IPS-18a (cell line): ENCODE data around the gene JAK3.

Experiments
- H3K27ac ChIP-seq: one replicate; pipeline ENCODE4 v1.5.1; 2013; ENCODE audit warnings: low read length
- H3K27me3 ChIP-seq: one replicate; pipeline ENCODE4 v1.6.1; 2013; ENCODE audit warnings: mild to moderate bottlenecking, low read length; ENCODE audit not compliant: control insufficient read depth, insufficient read depth
- H3K36me3 ChIP-seq: one replicate; pipeline ENCODE4 v1.6.1; 2013; ENCODE audit warnings: low read depth, low read length; ENCODE audit not compliant: control insufficient read depth
- H3K4me1 ChIP-seq: one replicate; pipeline ENCODE4 v1.6.1; 2013; ENCODE audit warnings: low read depth, low read length; ENCODE audit not compliant: control insufficient read depth
- H3K4me3 ChIP-seq: one replicate; pipeline ENCODE4 v1.5.1; 2013; ENCODE audit warnings: low read length
- H3K9ac ChIP-seq: one replicate; pipeline ENCODE4 v1.6.1; 2013; ENCODE audit warnings: mild to moderate bottlenecking, low read length, moderate library complexity
- H3K9me3 ChIP-seq: one replicate; pipeline ENCODE4 v1.6.1; 2013; ENCODE audit warnings: low read depth, low read length; ENCODE audit not compliant: control insufficient read depth

JAK3 gene

DNA sequence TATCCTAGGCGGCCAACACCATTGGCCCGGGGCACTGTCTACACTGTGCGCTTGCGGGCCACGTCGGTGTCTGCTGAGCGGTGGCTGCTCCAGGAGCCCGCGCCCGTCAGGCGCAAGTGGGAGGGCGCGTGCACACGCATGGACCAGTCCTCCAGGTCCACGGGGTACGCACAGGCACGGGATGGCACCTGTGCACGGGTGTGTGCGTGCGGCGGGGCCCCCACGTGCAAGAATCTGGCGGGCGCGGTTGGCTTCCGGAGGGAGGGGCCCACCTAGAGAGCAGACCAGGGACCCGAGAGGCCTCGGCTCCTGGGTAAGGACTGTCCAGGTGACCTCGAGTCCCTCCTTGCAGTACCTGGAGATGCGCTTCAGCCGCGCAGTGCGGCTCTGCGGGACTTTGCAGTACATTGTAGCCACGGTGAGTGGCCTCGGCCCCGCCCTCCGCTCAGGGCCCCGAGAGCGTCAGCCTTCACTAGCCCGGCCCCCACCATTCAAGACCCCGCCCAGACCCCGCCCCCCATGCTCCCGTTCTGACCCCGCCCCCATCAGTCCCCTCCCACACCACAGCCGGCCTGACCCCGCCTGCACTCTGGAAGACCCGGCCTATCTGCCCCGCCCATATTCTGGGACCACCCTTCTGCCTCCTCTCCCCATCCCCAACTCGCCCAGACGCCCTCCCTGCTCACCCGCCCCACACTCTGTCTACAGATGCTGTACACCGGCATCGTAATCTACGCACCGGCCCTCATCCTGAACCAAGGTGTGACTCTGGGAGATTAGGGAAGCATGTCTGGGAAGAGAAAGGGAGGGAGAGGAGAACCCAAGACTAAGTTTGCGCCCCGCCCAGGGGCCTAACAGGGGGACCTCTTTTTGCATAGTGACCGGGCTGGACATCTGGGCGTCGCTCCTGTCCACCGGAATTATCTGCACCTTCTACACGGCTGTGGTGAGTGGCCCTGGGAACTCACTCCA, 26.3 kb upstream of the JAK3 start:
- H3K9ac ChIP-seq: no peak overlapping the region
- H3K9me3 ChIP-seq: no peaks in the 10 kb centered on the region
- peaks cover under 1% of the 10 kb centered on the region for H3K4me1 ChIP-seq
- H3K36me3 ChIP-seq: no peaks in the 10 kb centered on the region
- peak overlapping the region; percentile 72 for H3K4me3 ChIP-seq
- H3K27ac ChIP-seq: no peak overlapping the region
- H3K27me3 ChIP-seq: peaks cover 27% of the 10 kb centered on the region

DNA sequence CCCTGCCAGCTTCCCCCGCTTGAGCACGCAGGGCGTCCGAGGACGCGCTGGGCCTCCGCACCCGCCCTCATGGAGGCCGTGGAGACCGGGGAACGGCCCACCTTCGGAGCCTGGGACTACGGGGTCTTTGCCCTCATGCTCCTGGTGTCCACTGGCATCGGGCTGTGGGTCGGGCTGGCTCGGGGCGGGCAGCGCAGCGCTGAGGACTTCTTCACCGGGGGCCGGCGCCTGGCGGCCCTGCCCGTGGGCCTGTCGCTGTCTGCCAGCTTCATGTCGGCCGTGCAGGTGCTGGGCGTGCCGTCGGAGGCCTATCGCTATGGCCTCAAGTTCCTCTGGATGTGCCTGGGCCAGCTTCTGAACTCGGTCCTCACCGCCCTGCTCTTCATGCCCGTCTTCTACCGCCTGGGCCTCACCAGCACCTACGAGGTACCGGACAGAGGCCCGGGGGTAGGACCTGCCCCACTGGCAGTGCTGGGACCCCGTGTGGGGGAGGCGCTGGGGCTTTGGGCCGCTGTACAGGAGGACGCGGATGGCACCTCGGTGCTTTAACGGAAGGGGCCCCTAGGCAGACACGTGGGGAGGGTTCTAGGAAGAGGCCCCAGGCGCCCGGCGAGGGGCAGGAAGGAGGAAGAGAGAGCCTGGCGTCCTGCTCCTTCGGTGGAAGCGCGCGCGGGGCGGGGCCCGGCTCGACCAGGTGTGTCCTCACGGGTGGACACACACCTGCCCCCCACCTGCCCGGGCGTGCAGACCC, 24.6 kb upstream of the JAK3 start:
- Histone ChIP-seq H3K27me3 (peaks cover 27% of the 10 kb centered on the region), H3K27ac (no peak overlapping the region), H3K4me3 (no peak overlapping the region), H3K9me3 (no peaks in the 10 kb centered on the region), H3K36me3 (no peaks in the 10 kb centered on the region), H3K9ac (no peak overlapping the region), H3K4me1 (peaks cover 9% of the 10 kb centered on the region)

GRCh38 chr19:17871878-17872250, 24.1 kb upstream of the JAK3 start, which contains the start of gene SLC5A5:
Gene SLC5A5, plus strand, starts transcription at chr19:17871945. Its CDS starts 375 bp downstream, at chr19:17872320.
- no peaks in the 10 kb centered on the region for H3K9me3 ChIP-seq
- H3K36me3 ChIP-seq: no peaks in the 10 kb centered on the region
- H3K4me3 ChIP-seq: no peak within 1 kb of the TSS
- no peak within 1 kb of the TSS for H3K27ac ChIP-seq
- H3K9ac ChIP-seq: no peak within 1 kb of the TSS
- peaks cover 27% of the 10 kb centered on the region for H3K27me3 ChIP-seq
- H3K4me1 ChIP-seq: peaks cover 9% of the 10 kb centered on the region

GRCh38 chr19:17871032-17871877, 23.5 kb upstream of the JAK3 start:
- H3K27me3 ChIP-seq: peaks cover 27% of the 10 kb centered on the region
- H3K36me3 ChIP-seq: no peaks in the 10 kb centered on the region
- no peak overlapping the region for H3K9ac ChIP-seq
- no peak overlapping the region for H3K4me3 ChIP-seq
- H3K4me1 ChIP-seq: peaks cover 9% of the 10 kb centered on the region
- no peak overlapping the region for H3K27ac ChIP-seq
- no peaks in the 10 kb centered on the region for H3K9me3 ChIP-seq

- H3K9me3 ChIP-seq: no peaks in the 10 kb centered on the region
- no peak overlapping the region for H3K4me3 ChIP-seq
- no peak overlapping the region for H3K27ac ChIP-seq
- peaks cover 12% of the 10 kb centered on the region for H3K36me3 ChIP-seq
- no peak overlapping the region for H3K9ac ChIP-seq
- peaks cover 27% of the 10 kb centered on the region for H3K27me3 ChIP-seq
- H3K4me1 ChIP-seq: peaks cover 9% of the 10 kb centered on the region
These were observed 21.4 kb upstream of the JAK3 start for GRCh38 chr19:17869114-17869608.

DNA sequence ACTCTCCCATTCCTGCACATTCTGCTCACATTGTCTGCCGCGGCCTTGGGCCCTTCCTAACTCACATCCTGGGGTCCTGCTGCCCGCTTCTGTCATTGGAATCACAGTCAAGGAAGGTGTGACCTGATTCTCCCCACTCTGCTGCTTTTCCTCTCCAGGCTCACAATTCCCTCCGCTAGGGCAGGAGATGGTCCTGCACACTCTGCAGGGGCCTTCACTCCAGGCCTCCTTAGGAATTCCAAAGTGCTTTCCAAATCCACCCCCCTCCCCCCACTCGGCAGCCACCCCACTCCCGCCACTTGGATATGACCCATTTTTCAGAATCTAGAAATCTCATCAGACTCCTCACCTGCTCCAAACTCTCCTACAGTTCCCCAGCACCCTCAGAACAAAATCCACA, 20.9 kb upstream of the JAK3 start:
- H3K4me3 ChIP-seq: no peak overlapping the region
- no peak overlapping the region for H3K27ac ChIP-seq
- peaks cover 9% of the 10 kb centered on the region for H3K4me1 ChIP-seq
- H3K9me3 ChIP-seq: no peaks in the 10 kb centered on the region
- no peak overlapping the region for H3K9ac ChIP-seq
- H3K27me3 ChIP-seq: peaks cover 25% of the 10 kb centered on the region
- peaks cover 17% of the 10 kb centered on the region for H3K36me3 ChIP-seq

DNA sequence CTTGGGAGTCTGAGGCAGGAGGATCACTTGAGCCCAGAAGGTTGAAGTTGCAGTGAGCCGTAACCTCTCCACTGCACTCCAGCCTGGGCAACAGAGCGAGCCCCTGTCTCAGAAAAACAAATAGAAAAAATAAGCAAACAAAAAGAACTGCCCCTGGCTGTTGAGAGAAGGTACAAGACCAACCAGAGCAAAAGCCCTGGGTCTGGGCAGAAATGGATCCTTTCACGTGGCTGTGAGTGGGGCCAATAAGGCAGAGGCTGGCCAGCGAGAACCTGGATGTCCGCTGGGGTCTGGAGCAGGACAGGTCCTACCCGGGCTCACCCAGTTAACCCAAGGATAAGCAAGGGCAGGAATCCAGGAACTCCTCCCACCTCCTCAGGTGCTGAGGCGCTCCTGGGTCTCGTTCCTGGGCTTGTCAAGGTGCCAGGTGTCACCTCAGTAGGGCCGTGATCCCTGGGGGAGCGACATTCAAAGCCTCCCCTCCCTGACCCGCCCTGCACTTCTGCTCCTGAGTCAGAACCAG, 19.2 kb upstream of the JAK3 start:
- Histone ChIP-seq H3K4me1 (peaks cover 9% of the 10 kb centered on the region), H3K27me3 (peaks cover 17% of the 10 kb centered on the region), H3K9ac (no peak overlapping the region)

GRCh38 chr19:17866312-17866963, 18.7 kb upstream of the JAK3 start:
- Histone ChIP-seq H3K4me1 (peaks cover 9% of the 10 kb centered on the region), H3K27me3 (peaks cover 14% of the 10 kb centered on the region), H3K4me3 (no peak overlapping the region), H3K27ac (no peak overlapping the region), H3K36me3 (peaks cover 40% of the 10 kb centered on the region), H3K9me3 (no peaks in the 10 kb centered on the region), H3K9ac (no peak overlapping the region)

More for the DNA sequence above, 19.2 kb upstream of the JAK3 start:
- Histone ChIP-seq H3K36me3 (peaks cover 34% of the 10 kb centered on the region), H3K4me3 (no peak overlapping the region), H3K27ac (no peak overlapping the region), H3K9me3 (no peaks in the 10 kb centered on the region)

- peaks cover 14% of the 10 kb centered on the region for H3K4me1 ChIP-seq
- peaks cover 48% of the 10 kb centered on the region for H3K36me3 ChIP-seq
These were observed 17.9 kb upstream of the JAK3 start for GRCh38 chr19:17865364-17866311.

More at GRCh38 chr19:17865364-17866311, 17.9 kb upstream of the JAK3 start:
- no peaks in the 10 kb centered on the region for H3K9me3 ChIP-seq
- no peak overlapping the region for H3K4me3 ChIP-seq
- H3K9ac ChIP-seq: no peak overlapping the region
- no peak overlapping the region for H3K27ac ChIP-seq
- peaks cover 7% of the 10 kb centered on the region for H3K27me3 ChIP-seq
